WERI-Rb-1 (cell line): ENCODE measurements around the gene COX7B2.

Experiments used
- DNase-seq: peaks from one replicate; pipeline ENCODE4 v3.0.0-alpha.2; 2020
- H3K27ac ChIP-seq: fragments of 250-450 bp; sonication (Bioruptor Pico); 2 replicates; pipeline ENCODE4 v1.5.1; 2020; ENCODE audit warnings: mild to moderate bottlenecking, moderate library complexity
- H3K27me3 ChIP-seq: fragments of 250-450 bp; sonication (Bioruptor Pico); 2 replicates; pipeline ENCODE4 v1.5.1; 2021; ENCODE audit warnings: mild to moderate bottlenecking, low read depth, moderate library complexity; ENCODE audit not compliant: insufficient read depth, severe bottlenecking
- H3K36me3 ChIP-seq: fragments of 250-450 bp; sonication (Bioruptor Pico); 2 replicates; pipeline ENCODE4 v1.5.1; 2020; ENCODE audit warnings: mild to moderate bottlenecking, moderate library complexity
- H3K4me3 ChIP-seq: 2 replicates; pipeline ENCODE4 v1.5.1; 2011; ENCODE audit warnings: low read depth, mild to moderate bottlenecking, control low read depth, low read length
- H3K9me3 ChIP-seq: fragments of 250-450 bp; sonication (Bioruptor Pico); 2 replicates; pipeline ENCODE4 v1.5.1; 2021; ENCODE audit warnings: mild to moderate bottlenecking, moderate library complexity; ENCODE audit not compliant: severe bottlenecking
- CTCF ChIP-seq: IDR thresholded peaks from 2 replicates; pipeline ENCODE4 v1.5.1; 2011; ENCODE audit warnings: low read depth, mild to moderate bottlenecking, control low read depth, inconsistent platforms, low read length

Gene COX7B2

DNA sequence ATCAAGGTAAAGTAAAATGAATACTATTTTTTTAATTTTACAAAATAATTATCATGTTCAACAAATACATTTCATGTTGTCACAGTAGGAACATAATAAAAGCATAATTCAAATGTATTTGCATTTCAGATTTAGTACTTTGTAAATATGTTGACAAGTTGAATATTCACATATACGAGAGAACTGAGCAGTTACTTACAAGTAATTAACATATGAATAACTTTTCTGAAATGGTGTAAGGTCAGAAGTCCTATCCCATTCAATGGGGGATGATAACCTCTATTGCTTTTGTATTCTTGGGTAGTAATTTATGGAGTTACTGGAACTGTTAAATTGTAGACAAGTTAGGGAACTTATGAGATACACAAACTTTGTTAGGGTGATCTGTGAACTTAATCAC, 191.1 kb downstream of the COX7B2 start:
- no peak for DNase-seq
- no peak for TF ChIP-seq CTCF
- Histone ChIP-seq H3K9me3 (no peaks in the 10 kb centered on the region), H3K27me3 (no peaks in the 10 kb centered on the region), H3K27ac (no peak overlapping the region), H3K4me3 (no peak overlapping the region), H3K36me3 (no peaks in the 10 kb centered on the region)

DNA sequence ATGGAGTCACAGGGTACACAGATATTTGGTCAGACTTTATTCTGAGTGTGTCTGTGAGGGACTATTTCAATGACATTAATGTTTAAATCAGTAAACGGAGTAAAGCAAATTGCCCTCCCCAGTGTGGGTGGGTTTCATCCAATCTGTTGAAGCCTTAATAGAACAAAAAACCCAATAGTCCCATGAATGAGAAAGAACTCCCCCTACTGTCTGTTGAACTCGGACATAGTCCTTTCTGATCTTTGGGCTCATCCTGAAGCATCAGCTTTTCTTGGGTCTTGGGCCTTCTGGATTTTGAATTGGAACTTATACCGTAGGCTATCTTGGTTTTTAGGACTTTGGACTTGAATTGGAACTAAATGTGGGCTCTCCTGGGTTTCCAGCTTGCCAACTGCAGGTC, 193.6 kb downstream of the COX7B2 start:
- Histone ChIP-seq H3K36me3 (no peaks in the 10 kb centered on the region), H3K27ac (no peak overlapping the region), H3K9me3 (no peaks in the 10 kb centered on the region), H3K27me3 (no peaks in the 10 kb centered on the region), H3K4me3 (no peak overlapping the region)
- no peak for DNase-seq
- TF ChIP-seq CTCF = no peak

- no peaks in the 10 kb centered on the region for H3K27me3 ChIP-seq
- no peak overlapping the region for H3K27ac ChIP-seq
- no peaks in the 10 kb centered on the region for H3K36me3 ChIP-seq
- H3K4me3 ChIP-seq = no peak overlapping the region
- TF ChIP-seq CTCF = no peak
- no peak for DNase-seq
- H3K9me3 ChIP-seq = peaks cover 6% of the 10 kb centered on the region
Observed at GRCh38 chr4:46698891-46699290, 210.2 kb downstream of the COX7B2 start.
